ENCODE data around the gene ZNRD2.
"Not testable (repeated sequence)": the region's sequence is repeated elsewhere in the genome, so short reads cannot be mapped to it uniquely, and the experiment has no call there.

Gene ZNRD2

DNA sequence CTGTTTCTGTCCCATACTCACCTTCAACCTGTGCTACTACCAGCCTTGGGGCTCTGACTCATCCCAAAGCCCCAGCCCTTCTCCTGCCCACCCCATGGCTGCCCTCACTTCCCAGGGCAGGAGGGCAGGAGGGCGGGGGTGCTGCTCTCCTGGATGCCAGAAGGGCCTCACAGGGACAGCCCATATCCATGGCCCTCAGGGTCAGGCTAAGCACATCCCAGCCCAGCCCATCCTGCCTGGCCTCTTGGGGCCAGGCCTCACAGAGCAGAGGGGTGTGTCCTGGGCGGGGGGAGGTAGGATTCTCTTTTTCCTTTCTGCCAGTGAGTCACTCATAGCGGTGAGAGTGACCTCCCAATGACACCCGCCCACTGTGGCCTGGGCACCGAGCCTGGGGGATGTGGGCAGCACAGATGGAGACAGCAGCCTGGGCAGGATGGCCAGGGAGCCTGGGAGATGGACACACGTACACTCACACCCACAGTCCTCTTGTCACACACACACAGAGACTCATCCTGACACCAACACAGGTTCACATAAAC, 14.5 kb upstream of the ZNRD2 start:
- no peak for DNase-seq (ENCODE audit: low read depth)

DNA sequence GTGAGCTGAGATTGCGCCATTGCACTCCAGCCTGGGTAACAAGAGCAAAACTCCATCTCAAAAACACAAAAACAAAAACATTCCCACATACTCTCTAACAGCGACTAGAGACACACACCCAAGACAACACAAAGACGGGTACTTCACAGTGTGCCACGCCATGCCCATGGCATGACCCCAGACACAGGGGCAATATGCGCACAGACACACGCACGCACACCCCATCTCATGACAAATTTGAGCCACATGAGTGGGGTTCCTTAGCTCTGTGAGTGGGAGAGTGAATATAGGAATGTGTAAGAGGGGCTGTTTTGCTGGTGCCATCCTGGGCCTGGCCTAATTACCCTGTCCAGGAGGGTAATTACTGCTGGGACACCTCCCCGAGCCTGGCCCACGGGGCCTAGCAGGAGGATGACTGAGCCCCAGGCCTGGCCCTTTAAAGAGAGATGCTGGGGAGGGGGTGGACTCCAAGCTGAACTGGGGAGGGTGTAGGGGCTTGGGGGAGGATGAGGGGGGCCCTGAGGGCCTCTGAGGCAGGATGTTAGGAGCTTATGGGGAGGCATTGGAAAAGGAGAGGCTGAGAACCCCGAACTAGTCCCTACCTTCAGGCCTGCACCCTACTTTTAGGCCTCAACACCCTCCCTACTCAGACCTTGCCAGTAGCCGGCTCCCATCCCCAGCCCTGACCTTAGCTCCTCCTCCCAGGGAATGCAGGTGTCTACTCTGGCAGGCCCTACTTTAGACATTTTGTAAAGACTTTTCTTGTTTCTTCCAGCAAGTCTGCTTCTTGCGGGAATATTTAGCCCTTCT, 13.6 kb upstream of the ZNRD2 start:
- DNase-seq (ENCODE audit: low read depth), result no peak

DNA sequence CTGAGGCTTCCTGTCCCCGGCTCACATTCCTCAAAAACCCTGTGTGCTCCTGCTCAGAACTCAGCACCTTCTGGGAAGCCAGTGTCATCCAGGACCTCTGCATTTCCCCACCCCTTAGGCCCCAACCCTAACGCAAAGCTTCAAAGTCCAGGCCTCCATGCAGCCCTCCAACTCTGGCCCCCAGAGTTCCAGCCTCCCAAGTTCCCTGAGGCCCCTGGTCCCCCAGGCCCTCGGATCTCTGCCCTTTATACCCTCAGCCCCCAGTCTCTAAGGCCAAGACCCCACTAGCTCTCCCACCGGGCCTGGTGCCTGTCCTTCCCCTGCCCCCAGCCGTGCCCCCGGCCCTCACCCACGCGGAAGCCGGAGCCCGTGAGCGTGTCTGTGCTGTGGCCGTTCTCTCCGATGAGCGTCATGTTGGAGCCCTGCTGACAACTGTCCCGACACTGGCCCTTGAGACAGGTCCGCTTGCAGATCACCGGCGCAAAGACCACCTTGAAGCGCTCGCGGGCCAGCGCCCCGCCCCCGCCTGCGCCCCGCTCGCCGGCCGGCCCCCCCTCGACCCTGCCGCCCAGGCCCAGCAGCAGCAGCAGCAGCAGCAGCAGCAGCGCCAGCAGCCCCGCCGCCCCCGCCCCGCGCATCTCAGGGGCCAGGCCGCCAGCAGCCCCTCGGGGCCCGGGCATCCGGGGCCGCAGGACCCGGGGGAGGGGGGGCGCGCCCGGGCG, 12.8 kb upstream of the ZNRD2 start:
- DNase-seq (ENCODE audit: low read depth), result no peak

DNA sequence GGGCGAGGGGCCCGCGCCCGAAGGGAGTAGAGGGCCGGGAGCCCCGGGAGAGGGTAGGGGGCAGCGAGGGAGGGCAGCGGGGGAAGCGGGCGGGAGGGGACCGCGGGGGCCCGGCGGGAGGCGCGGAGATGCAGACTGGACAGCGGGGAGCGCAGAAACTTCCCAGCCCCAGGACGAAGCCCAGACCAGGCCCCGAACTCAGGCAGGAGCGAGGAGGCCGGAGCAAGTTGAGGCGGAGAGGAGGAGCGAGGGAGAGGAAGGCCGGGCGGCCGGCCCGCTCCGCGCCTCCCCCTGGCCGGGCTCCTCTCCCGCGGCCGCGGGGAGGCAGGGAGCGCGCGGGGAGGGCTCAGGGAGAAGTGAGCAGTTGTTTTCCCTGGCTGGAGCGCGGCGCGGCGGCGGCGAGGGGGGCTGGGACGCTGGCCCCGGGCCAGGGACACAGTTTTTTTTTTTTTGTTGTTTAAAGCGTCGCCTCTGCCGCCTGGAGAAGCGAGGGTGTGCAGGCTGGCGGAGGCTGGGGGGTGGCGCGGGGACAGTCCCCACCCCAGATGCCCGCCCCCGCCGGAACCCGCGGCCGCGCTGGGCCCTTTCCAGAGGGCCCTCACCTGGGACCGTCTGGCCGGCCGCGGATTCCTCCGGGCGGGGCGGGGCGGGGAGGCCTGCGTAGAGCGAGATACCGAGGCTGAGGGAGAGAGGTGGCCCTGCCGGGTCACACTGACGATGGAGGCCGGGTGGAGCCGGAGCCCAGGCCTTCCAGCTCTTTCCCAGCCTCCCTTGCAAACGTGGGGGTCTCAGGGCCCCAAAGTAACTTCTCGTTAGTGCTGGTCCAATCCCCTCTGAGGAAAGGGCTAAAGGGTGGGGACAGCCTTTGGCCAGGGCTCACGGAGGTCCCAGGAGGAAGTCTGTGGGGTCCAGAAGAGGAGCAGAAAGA, 12.0 kb upstream of the ZNRD2 start, which contains the start of gene LTBP3:
LTBP3 (minus strand) TSS at position 358 of the 928 bp plus-strand sequence. CDS start 400 bp downstream, outside the sequence.
- DNase-seq (ENCODE audit: low read depth), result no peak

DNA sequence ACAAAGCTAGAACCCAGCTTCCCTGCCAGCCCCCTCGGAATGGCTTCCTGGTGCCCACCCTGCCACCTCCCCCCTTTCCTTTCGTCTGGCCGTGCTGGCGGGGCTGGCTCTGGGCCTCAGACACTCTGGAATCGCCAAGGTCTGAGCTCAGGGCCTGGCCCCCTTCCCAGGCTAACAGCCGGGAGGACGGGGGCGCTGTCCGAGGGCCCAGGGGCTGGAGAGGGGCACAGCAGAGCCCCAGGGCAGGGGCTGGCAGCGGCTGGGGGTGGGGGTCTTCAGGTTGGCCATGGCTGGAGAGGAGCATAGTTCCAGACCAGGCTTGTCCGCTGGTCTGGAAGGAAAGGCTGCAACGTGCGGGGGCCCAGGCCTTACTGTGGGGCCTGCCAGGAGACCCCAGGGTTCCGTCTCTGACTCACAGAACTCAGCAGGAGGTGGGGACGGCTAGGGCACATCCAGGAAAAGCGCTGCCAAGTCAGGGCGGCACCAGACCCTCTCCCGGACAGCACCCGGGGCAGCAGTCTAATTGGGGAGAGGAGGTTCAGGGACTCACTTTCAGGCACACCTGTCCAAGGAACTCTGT, 11.3 kb upstream of the ZNRD2 start:
- DNase-seq (ENCODE audit: low read depth), result no peak

DNA sequence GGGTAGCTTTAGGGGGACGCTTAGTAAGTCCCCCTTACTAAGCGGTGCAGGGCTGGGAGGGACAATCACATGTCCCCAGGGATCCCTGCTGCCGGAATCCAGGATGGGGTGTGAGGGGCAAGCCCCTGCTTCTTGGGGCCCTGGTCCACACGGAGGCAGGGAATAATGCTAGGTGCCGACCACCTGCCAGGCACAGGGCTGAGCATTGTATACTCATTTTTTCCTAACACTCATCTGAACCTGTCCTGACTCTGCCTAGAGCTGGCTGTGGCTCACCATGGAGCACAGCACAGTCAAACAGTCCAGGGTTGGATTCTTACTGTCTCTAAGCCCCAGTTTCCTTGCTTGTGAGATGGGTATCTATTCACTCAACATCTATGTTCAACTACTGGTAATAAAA, 10.7 kb upstream of the ZNRD2 start:
- DNase-seq (ENCODE audit: low read depth), result no peak

DNA sequence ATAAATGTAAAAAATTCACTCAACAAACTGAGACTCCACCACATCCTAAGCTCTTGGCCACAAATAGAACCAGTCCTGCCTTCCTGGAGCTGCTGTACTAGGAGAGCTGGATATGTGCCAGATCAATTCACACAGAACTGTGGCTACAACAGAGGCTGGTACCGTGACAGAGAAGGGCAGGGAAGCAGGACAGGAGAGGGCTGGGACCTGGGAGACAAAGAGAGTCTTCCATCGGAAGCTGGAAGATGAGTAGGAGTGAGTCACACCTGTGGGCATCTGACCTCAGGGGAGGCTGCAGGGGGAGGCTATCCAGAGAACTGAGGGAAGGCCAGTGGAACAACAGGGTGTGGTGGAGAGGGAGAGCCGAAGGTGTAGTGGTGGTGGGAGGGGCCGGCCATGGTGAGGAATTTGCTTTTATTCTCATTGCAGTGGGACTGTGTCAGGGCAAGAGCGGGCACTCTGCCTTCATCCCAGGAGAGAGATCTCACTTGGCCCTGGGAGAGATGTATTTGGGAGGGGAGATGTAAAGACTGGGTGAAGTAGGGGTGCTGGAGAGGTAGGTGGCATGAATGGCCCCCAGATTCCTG, 10.2 kb upstream of the ZNRD2 start:
- no peak for DNase-seq (ENCODE audit: low read depth)

DNA sequence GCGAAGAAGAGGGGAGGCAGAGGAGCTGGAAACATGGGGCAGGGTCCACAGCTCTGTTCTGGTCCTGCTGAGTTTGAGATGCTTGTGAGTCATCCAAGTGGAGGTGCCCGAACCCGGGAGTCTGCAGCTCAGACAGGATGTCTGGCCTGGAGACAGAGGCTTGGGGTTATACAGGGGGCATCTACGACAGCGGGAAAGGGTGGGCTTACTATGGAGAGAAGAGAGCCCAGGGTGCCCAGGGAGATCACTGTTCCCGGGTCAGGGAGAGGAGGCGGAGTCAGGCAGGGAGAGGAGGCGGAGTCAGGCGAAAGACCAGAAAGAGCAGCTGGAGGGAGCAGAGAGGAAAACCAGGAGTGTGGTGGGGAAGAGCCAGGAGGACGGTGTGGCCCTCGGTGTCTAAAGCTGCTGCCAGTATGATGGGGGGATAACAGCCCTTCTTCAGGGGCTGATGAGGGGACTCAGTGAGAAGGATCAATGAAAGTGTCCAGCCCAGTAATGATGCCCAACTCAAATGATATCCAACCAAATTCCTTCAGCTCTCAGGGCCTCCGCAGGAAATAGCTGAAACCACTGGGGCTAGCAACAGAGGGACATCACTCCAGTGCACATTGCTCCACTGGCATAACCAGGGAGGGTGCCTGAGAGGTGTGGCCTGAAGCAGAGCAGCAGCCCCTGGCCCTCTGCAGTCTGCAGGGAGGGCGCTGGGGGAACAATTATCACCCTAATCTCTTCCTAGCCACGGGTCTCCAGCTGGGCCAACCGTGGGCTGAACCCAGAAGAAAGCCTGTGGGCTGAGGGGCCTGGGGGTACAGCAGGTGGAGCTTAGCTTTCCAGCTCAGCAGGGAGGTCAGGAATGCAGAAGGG, 9.5 kb upstream of the ZNRD2 start:
- no peak for DNase-seq (ENCODE audit: low read depth)

DNA sequence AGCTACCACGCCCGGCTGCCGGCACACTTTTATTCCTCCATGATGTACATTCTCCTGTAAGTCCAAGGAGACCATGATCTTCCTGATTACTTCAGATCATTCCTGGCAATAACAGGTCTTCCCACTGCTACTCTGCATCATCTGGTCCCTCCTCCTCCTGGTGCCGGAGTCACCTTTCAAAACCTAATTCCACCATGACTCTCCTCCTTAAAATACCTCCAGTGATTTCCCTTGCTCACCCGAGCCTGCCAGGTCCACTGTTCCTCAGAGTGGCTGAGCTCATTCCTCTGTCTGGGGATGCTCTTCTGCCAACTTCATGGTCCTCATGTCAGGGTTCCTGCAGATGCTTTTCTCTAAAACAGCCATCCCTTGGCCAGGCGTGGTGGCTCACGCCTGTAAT, 8.3 kb upstream of the ZNRD2 start:
- no peak for DNase-seq (ENCODE audit: low read depth)

DNA sequence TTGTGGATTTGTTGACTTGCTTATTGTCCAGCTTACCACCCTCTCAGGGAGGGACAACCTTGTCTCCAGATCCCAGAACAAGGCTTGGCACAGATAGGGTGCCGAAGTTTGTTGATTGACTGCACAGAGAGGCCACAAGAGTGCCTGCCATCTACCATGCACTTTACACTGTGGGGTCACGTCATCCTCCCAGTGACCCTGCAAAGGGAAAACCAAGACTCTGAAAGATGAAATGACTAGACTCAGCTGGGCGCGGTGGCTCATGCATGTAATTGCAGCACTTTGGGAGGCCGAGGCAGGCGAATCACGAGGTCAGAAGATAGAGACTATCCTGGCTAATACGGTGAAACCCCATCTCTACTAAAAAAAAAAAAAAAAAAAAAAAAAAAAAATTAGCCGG, 7.5 kb upstream of the ZNRD2 start:
- DNase-seq (ENCODE audit: low read depth), result no peak

DNA sequence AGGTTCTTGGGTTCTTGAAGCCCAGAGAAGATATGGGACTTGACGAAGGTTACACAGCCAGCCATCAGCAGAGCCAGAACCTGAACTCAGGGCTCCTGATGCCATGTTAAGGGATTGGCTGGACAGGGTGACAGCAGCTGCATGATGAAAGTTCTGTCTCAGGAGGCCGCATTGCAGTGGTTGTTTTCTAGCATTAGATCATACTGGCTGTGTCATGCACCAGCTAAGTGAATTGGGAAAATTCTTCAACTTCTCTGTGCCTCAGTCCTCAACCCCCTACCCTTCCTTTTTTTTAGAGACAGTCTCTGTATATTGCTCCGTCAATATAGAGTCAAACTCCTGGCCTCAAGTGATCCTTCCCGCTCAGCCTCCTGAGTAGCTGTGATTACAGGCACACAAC, 6.7 kb upstream of the ZNRD2 start:
- DNase-seq (ENCODE audit: low read depth), result no peak

DNA sequence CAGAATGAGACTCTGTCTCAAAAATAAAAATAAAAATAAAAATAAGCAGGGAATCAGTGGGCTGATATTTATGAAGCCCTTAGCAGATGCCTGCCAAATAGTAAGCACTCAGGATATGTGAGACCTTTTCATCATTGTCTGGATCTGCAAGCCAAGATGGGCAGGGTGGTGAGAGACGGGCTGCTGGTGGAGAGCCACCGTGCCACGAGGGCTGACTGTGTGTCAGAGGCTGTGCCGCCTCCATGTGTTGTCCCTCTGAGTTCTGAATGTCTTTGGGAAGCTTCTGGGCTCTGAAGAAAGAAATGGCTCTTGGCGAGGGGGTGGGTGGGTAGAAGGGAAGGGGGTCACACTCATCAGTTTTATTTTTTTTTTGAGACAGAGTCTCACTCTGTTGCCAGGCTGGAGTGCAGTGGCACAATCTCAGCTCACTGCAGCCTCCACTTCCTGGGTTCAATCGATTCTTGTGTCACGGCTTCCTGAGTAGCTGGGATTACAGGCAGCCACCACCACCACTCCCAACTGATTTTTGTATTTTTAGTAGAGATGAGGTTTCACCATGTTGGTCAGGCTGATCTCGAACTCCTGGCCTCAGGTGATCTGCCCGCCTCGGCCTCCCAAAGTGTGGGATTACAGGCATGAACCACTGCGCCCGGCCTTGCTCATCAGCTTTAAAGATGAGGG, 5.3 kb upstream of the ZNRD2 start:
- DNase-seq (ENCODE audit: low read depth), result not testable (repeated sequence)

DNA sequence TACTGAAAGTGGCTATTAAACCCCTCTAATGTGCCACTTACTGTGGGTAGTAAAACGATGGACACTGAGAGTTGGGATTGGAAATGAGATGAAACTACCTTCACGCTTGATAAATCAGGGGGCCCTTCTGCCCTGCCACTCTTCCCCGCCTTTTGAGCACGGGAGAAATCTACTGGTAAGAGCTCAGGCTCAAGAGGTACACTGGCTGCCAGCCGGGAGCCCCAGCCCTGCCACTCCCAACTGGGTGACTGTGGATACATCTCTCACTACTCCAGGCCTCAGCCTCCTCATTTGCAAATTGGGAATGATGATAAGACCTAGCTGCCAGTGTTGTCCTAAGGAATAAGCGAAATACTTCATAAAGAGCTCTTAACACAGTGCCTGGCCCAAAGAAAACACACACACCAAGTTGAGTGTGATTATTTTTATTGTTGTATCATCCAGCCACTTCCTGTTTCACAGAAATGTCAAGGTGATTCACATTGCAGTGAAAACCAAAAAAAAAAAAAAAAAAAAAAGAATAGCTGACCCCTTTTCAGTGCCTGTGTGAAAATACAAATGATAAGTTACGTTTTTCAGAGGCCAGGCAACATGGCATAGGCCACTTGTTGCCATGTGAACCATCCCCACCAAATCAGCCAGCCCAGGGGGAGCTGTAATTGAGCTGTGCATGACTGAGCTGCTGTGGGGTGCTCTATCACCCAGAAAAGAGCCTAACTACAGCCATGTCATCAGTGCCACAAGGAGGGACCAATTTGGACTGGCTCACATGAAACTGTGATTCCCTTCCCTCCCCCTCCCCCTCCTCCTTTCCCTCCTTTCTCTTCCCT, 4.4 kb upstream of the ZNRD2 start:
- DNase-seq (ENCODE audit: low read depth), result no peak

DNA sequence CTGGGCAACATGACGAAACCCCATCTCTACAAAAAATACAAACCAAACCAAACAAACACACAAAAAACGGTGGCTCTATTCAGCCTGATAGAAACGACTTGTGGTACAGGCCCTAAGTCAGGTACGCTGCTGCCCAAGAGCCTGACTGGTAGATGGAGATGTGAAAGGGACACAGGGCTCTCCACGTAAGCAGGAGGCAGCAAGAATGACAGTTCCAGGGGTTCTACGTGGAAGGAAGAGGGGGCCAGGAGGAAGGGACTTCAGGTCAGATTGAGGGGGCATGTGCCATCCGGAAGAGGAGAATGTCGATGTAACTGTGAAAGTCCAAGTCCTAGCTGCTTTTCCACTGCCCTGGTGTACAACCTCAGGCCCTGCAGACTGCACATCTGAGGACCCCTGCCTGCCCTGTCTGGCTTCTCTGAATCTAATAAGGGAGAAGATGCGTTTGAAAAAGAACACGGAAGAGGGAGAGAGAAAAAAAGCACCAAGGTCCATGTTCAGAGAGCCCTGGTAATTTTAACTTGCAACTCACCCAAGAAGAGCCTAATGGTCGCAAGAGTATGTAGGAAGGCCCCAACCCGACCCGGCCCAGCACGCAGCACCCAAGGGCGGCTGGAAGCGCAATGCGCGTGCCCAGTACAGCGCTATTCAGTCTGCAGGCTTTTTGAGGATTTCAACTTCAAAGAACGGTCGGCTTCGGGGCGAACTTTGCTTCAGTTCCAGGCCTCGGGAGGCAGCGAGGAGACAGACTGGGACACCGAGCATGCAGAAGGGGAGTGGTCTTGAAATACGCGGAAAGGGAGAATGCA, 909 bp upstream of the ZNRD2 start:
- no peak for DNase-seq (ENCODE audit: low read depth)

DNA sequence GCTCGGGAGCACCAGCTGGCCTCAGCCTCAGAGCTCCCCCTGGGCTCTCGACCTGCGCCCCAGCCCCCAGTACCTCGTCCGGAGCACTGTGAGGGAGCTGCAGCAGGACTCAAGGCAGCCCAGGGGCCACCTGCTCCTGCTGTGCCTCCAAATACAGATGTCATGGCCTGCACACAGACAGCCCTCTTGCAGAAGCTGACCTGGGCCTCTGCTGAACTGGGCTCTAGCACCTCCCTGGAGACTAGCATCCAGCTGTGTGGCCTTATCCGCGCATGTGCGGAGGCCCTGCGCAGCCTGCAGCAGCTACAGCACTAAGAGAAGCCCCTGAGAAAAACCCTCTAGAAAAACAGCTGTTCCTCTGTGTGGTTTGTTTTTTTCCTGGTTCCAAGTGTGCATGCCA, 1.1 kb downstream of the ZNRD2 start:
- DNase-seq (ENCODE audit: low read depth), result no peak

DNA sequence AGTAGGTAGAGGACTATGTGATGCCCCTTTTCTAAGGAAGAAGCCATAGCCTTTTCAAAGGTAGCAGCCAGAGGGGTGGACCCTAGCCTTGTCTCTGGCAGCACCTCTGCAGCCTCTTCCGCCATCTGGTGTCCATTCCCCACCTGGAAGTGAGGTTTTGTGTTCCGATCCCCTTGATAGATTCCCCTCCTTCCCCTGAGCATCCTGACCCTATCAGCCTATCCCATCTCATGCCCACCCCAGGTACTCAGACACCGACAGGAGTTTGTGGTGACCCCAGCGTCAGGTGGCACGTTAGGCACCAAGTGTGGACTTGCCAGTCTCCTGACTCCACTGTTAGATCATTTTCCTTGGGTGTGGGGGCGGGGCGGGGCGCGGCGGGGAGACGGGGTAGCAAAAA, 1.7 kb downstream of the ZNRD2 start:
- DNase-seq (ENCODE audit: low read depth), result no peak

DNA sequence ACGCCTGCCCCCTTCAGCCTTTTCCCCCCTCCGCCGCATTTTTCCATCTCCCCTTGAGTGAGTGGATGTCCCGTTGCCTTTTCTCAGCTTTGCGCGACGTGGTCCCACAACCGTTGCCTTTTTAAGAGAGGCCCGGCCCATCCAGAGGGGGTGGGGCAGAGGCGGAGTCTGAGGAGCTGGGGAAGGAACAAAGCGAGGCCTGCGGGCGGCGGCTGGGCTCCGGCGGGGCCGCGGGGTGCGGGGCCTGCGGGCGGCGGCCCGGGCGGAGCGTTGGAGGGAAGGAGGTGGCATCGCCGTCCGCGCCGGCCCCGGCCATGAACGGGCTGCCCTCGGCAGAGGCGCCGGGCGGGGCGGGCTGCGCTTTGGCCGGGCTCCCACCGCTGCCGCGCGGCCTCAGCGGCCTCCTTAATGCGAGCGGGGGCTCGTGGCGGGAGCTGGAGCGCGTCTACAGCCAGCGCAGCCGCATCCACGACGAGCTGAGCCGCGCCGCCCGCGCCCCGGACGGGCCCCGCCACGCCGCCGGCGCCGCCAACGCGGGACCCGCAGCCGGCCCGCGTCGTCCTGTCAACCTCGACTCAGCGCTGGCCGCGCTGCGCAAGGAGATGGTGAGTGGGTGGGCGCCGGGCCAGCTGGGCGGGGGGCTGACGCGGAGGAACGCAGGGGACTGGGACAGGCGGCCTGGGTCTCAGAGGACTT, 2.2 kb downstream of the ZNRD2 start, which contains the start of gene FAM89B:
FAM89B (plus strand) TSS at position 183 of the 696 bp plus-strand sequence; CDS start at position 315, 132 bp downstream.
- DNase-seq (ENCODE audit: low read depth), result peak; percentile 81
